Cardiac ventricle fibroblast (primary cell): Measurements from ENCODE around the gene RNU7-1. TPM values are rescaled to one million over a fixed set of nuclear protein-coding genes. Genes with fewer than 3 reads are reported as not detected.

Experiments used
- total RNA-seq: library from RNA; depleted of rRNA; stranded (reverse); fragments of >200 nt; gene quantifications from 2 replicates; pipeline ENCODE4 v1.2.3, GENCODE V29; 2015

Gene RNU7-1
- total RNA-seq, result not detected in 2 replicates

DNA sequence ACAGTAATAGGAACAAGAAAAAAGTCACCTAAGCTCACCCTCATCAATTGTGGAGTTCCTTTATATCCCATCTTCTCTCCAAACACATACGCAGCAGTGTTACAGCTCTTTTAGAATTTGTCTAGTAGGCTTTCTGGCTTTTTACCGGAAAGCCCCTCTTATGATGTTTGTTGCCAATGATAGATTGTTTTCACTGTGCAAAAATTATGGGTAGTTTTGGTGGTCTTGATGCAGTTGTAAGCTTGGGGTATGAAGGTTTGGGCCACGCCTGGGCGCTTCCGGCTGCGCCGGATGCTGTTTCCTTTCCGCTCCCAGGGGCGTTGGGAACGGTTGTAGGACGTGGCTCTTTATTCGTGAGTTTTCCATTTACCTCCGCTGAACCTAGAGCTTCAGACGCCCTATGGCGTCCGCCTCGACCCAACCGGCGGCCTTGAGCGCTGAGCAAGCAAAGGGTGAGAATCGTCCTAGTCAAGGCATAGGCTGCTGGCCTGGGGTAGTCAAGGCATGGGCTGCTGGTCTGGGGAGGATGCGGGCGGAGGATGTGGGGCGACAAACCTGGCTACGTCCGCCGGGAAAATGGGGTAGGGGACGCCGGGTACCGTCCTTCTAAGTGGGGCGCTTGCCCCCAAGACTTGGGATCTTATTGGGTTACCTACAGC is at the start of gene RNU7-1, which contains the start of gene C12orf57:
Gene RNU7-1, plus strand, starts transcription at position 95 of the 659 bp plus-strand sequence.
Gene C12orf57, plus strand, starts transcription at position 301 of the 659 bp plus-strand sequence. Its CDS starts 100 bp downstream, at position 401.

DNA sequence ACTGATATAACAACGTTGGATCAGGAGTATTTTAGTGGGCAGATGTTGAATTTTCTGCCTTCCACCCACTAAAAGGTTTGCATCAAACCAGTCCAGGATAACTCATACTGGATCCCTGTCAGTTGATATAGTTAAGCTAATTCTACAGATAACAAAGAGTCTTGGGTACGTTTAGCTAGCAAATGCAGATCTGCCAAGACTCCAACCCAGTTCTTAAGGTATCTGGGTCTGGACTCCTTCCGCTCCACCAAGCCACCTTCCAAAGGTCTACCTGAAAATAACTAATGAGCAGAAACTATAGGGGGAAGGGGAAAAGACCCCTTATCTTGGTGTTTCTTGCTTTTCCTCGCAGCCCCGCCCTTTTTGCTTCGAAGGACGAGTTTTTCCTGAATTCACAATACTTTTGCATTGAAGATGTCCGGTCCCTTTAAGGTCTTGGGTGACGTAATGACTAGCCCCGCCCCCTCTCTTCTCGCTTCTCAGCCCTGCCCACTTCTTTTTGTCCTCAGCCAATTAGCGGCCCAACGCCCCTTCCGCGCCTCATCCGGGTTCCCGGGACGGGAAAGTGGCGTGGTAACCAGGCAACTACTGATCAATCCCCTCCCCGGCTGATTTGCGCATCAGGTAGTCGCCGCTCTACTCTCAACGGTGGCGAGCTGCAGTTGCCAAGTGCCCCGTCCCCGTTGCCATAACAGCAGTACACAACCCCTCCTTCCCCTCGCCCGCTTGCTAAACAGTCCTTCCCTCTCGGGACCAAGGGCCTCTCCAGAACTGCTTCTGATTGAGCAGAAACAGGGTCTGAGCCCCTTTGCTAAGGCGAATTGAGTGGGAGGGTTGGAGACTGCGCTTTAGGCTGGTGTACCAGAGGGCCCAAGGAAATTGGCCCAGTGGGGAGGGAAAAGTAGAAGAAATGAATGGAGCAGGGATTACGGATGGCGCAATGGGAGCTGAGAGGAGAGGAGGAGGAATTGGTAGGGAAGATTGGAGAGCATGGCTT is 39.0 kb upstream of the RNU7-1 start, which contains the start of gene LRRC23:
Gene LRRC23, plus strand, starts transcription at position 543 of the 997 bp plus-strand sequence. CDS start 812 bp downstream, outside the sequence.

DNA sequence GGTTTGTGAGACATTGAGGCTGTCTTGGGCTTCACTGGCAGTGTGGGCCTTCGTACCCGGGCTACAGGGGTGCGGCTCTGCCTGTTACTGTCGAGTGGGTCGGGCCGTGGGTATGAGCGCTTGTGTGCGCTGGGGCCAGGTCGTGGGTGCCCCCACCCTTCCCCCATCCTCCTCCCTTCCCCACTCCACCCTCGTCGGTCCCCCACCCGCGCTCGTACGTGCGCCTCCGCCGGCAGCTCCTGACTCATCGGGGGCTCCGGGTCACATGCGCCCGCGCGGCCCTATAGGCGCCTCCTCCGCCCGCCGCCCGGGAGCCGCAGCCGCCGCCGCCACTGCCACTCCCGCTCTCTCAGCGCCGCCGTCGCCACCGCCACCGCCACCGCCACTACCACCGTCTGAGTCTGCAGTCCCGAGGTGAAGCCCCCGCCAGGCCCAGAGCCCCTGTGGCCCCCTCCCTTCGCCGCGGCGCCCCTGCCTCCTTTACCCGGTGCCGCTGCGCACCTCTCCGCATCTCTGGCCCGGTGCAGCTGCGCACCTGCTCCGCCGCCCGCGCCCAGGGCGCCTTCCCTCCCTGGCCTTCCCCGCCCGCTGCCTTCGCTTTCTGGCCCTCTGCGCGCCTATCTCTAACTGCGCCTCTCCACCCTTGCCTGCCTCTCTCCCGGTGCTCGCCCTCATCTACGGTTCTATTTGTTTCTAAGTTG is 29.2 kb upstream of the RNU7-1 start, which contains the start of gene ENO2:
Gene ENO2, plus strand, starts transcription at position 335 of the 701 bp plus-strand sequence. CDS start 1,253 bp downstream, outside the sequence.

DNA sequence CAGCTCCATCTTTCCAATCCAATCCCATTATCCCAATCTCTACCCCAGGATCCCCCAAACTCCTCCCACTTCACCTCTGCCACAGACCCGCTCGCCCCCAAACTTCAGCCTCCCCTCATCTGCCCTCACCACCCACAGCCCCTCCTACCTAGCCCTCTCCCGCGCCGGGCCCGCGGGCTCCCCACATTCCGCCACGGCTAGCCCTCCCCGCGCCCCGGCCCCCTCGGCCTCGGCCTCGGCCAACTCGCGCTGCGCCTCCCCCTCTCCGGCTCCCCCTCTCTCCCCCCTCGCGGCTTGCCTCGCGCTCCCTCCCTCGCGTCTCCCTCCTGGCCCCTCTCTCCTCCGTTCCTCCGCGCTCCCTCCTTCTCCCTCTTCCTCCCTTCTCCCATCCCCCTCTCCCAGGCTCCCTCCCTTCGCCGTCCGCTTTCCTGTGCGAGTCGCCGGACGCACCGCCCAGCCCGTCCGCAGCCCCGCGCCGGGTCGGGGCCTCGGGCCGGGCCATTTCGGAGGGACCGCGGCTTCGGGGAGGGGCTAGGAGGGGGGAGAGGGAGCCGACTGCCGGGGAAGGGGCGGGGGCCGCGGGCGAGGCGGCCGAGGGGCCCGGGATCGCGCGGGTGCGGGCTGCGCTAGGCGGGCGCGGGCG is 16.1 kb upstream of the RNU7-1 start, which contains the start of gene ATN1:
Gene ATN1, plus strand, starts transcription at position 581 of the 643 bp plus-strand sequence. CDS start 6,043 bp downstream, outside the sequence.

DNA sequence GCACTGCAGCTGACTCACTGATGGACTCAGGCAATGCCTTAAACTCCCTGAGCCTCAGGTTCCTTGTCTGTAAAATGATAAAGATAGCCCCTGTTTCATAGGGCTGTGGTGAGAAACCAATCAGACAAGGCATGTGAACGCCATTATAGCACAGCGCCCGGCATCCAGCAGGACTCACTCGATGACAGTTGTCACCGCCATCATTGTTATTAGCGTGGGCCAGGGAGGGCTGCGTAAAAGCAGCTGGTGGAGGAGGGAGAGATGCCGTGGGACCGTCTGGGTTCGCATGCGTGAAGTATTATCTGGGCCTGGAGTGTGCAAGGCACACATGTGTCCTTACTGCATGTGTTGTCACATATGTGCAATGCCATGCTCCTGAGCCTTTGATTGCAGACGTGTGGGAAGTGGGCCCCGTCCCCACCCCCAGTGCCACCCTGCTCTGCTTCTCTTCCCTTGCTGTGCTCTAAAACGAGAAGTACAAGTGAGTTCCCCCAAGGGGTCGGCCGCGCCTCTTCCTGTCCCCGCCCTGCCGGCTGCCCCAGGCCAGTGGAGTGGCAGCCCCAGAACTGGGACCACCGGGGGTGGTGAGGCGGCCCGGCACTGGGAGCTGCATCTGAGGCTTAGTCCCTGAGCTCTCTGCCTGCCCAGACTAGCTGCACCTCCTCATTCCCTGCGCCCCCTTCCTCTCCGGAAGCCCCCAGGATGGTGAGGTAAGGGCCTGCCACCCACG is 7.4 kb downstream of the RNU7-1 start, which contains the start of gene PTPN6:
Gene PTPN6, plus strand, starts transcription at position 546 of the 730 bp plus-strand sequence. Its CDS starts 157 bp downstream, at position 703.

Other genes starting within 250 kb of the RNU7-1 start
- gene PIANP, start 243.0 kb upstream of the RNU7-1 start, total RNA-seq, result not detected in 2 replicates
- gene COPS7A, start 219.8 kb upstream of the RNU7-1 start, total RNA-seq, result 74.9 and 87.5 TPM in 2 replicates
- 124 and 127 TPM in 2 replicates for gene MLF2, start 190.7 kb upstream of the RNU7-1 start, total RNA-seq
- gene PTMS, start 177.5 kb upstream of the RNU7-1 start, total RNA-seq, result 203 and 226 TPM in 2 replicates
- 0.06 and 0.10 TPM in 2 replicates for gene LAG3, start 171.3 kb upstream of the RNU7-1 start, total RNA-seq
- gene CD4, start 154.3 kb upstream of the RNU7-1 start, total RNA-seq, result 0.49 and 0.75 TPM in 2 replicates
- 1.0 and 2.2 TPM in 2 replicates for gene GPR162, start 122.0 kb upstream of the RNU7-1 start, total RNA-seq
- 66.9 and 86.2 TPM in 2 replicates for gene P3H3, start 115.4 kb upstream of the RNU7-1 start, total RNA-seq
- 0.20 and 2.4 TPM in 2 replicates for gene GNB3, start 102.9 kb upstream of the RNU7-1 start, total RNA-seq
- 0.88 and 1.8 TPM in 2 replicates for gene CDCA3, start 92.5 kb upstream of the RNU7-1 start, total RNA-seq
- 43.2 and 48.2 TPM in 2 replicates for gene USP5, start 91.7 kb upstream of the RNU7-1 start, total RNA-seq
- gene TPI1, start 76.3 kb upstream of the RNU7-1 start, total RNA-seq, result 800 and 891 TPM in 2 replicates
- gene SPSB2, start 70.5 kb upstream of the RNU7-1 start, total RNA-seq, result 8.2 and 8.3 TPM in 2 replicates
- 7.3 and 16.7 TPM in 2 replicates for gene LRRC23, start 39.0 kb upstream of the RNU7-1 start, total RNA-seq
- 11.4 and 13.7 TPM in 2 replicates for gene ENO2, start 29.2 kb upstream of the RNU7-1 start, total RNA-seq
- 74.3 and 74.9 TPM in 2 replicates for gene ATN1, start 15.9 kb upstream of the RNU7-1 start, total RNA-seq
- 335 and 341 TPM in 2 replicates for gene C12orf57, start 206 bp downstream of the RNU7-1 start, total RNA-seq
- 0.20 TPM in 1 of 2 replicates, not detected in the other for gene PTPN6, start 7.5 kb downstream of the RNU7-1 start, total RNA-seq
- 189 and 216 TPM in 2 replicates for gene PHB2, start 26.8 kb downstream of the RNU7-1 start, total RNA-seq
- 20.2 and 22.3 TPM in 2 replicates for gene EMG1, start 27.1 kb downstream of the RNU7-1 start, total RNA-seq
- gene LPCAT3, start 74.7 kb downstream of the RNU7-1 start, total RNA-seq, result 32.1 and 35.9 TPM in 2 replicates
- gene C1S, start 116.9 kb downstream of the RNU7-1 start, total RNA-seq, result 537 and 545 TPM in 2 replicates
- 903 and 1,151 TPM in 2 replicates for gene C1R, start 148.6 kb downstream of the RNU7-1 start, total RNA-seq
- gene C1RL, start 165.4 kb downstream of the RNU7-1 start, total RNA-seq, result 96.4 and 105 TPM in 2 replicates
- not detected in 2 replicates for gene RBP5, start 185.1 kb downstream of the RNU7-1 start, total RNA-seq
- gene CLSTN3, start 186.6 kb downstream of the RNU7-1 start, total RNA-seq, result 8.7 and 13.9 TPM in 2 replicates
- gene PEX5, start 245.9 kb downstream of the RNU7-1 start, total RNA-seq, result 25.7 and 31.9 TPM in 2 replicates